Loucy (cell line): ENCODE results near the gene TMEM39A.

ENCODE experiments used
- H2AFZ ChIP-seq: fragments of 200-600 bp; sonication (generic); 2 replicates; pipeline ENCODE4 v1.6.0; 2016; ENCODE audit warnings: antibody characterized with exemption, mild to moderate bottlenecking, low read length, moderate library complexity
- H3F3A ChIP-seq: fragments of 200-600 bp; 2 replicates; pipeline ENCODE4 v1.6.0; 2016; ENCODE audit warnings: antibody characterized with exemption, low read depth, mild to moderate bottlenecking
- H3K27me3 ChIP-seq: fragments of 200-600 bp; sonication (generic); 2 replicates; pipeline ENCODE4 v1.6.1; 2014; ENCODE audit warnings: low read length, mild to moderate bottlenecking; ENCODE audit not compliant: insufficient read depth, poor library complexity, severe bottlenecking
- H3K36me3 ChIP-seq: fragments of 200-600 bp; sonication (generic); 2 replicates; pipeline ENCODE4 v1.6.1; 2016; ENCODE audit warnings: low read length; ENCODE audit not compliant: insufficient read depth
- H3K4me1 ChIP-seq: fragments of 200-600 bp; sonication (generic); 2 replicates; pipeline ENCODE4 v1.5.1; 2014; ENCODE audit warnings: low read length, mild to moderate bottlenecking; ENCODE audit not compliant: insufficient read depth, poor library complexity, severe bottlenecking
- H3K4me2 ChIP-seq: fragments of 200-600 bp; sonication (generic); 2 replicates; pipeline ENCODE4 v1.6.0; 2014; ENCODE audit warnings: antibody characterized with exemption, low read length, low read depth, mild to moderate bottlenecking; ENCODE audit not compliant: poor library complexity, severe bottlenecking
- H3K4me3 ChIP-seq: fragments of 200-600 bp; sonication (generic); 2 replicates; pipeline ENCODE4 v1.5.1; 2014; ENCODE audit warnings: low read length, mild to moderate bottlenecking, mixed read lengths; ENCODE audit not compliant: poor library complexity, severe bottlenecking
- H3K79me2 ChIP-seq: fragments of 200-600 bp; sonication (generic); 2 replicates; pipeline ENCODE4 v1.6.1; 2014; ENCODE audit warnings: low read length; ENCODE audit not compliant: insufficient read depth
- H3K9ac ChIP-seq: fragments of 200-600 bp; sonication (generic); 2 replicates; pipeline ENCODE4 v1.6.0; 2014; ENCODE audit warnings: mild to moderate bottlenecking, low read depth, low read length, moderate library complexity; ENCODE audit not compliant: poor library complexity, severe bottlenecking
- H3K9me2 ChIP-seq: fragments of 200-600 bp; sonication (generic); replicated peaks from 2 replicates; pipeline ENCODE4 v1.6.1; 2016; ENCODE audit warnings: low read depth, low read length, mixed read lengths
- H3K9me3 ChIP-seq: fragments of 200-600 bp; sonication (generic); 2 replicates; pipeline ENCODE4 v1.6.1; 2014; ENCODE audit warnings: mild to moderate bottlenecking, antibody characterized with exemption, low read length, low read depth; ENCODE audit not compliant: insufficient read depth
- H4K20me1 ChIP-seq: fragments of 200-600 bp; sonication (generic); 2 replicates; pipeline ENCODE4 v1.6.0; 2014; ENCODE audit warnings: antibody characterized with exemption, low read length, mild to moderate bottlenecking; ENCODE audit not compliant: insufficient read depth, poor library complexity, severe bottlenecking
- EZH2phosphoT487 ChIP-seq: fragments of 200-600 bp; IDR thresholded peaks from 2 replicates; pipeline ENCODE4 v1.6.1; 2018; ENCODE audit warnings: antibody characterized with exemption, mild to moderate bottlenecking, moderate library complexity, borderline replicate concordance
- TF ChIP-seq, protein P1 (sequence below): fragments of 200-600 bp; sonication (generic); conservative IDR thresholded peaks from 2 replicates; pipeline ENCODE4 v1.5.1; 2014; ENCODE audit warnings: mild to moderate bottlenecking, antibody characterized with exemption, low read length

The TMEM39A gene

DNA sequence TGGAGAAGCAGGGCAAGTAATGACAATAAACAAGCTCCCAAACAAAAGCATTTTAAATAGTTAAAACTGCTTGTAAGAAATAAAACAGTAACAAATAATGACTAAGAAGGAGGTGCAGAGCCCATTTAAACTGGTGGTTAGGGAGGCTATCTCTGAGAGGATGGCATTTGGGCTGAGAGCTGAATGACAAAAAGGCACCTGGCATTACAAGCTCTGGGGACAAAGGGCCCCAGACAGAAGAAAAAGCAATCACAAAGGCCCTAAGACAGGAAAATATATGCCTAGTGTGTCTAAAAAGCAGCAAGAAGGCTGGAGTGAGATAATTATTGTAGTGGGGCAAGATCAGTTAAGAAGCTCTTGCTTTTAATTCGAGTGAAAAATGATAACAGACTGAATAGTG, 9.6 kb downstream of the TMEM39A start:
- Histone ChIP-seq H4K20me1 (peaks cover 6% of the 10 kb centered on the region), H3K4me1 (peaks cover 8% of the 10 kb centered on the region), H3K4me3 (no peak overlapping the region), H3K36me3 (peaks cover 63% of the 10 kb centered on the region; the same call in 1 of the 2 replicates), H3K9me3 (no peaks in the 10 kb centered on the region), H2AFZ (no peak overlapping the region), H3K27me3 (no peaks in the 10 kb centered on the region), H3K4me2 (peak overlapping the region; percentile 22), H3F3A (no peaks in the 10 kb centered on the region), H3K79me2 (peaks cover 13% of the 10 kb centered on the region; the same call in 1 of the 2 replicates), H3K9me2 (no peaks in the 10 kb centered on the region), H3K9ac (no peak overlapping the region)
- TF ChIP-seq, protein P1, sequence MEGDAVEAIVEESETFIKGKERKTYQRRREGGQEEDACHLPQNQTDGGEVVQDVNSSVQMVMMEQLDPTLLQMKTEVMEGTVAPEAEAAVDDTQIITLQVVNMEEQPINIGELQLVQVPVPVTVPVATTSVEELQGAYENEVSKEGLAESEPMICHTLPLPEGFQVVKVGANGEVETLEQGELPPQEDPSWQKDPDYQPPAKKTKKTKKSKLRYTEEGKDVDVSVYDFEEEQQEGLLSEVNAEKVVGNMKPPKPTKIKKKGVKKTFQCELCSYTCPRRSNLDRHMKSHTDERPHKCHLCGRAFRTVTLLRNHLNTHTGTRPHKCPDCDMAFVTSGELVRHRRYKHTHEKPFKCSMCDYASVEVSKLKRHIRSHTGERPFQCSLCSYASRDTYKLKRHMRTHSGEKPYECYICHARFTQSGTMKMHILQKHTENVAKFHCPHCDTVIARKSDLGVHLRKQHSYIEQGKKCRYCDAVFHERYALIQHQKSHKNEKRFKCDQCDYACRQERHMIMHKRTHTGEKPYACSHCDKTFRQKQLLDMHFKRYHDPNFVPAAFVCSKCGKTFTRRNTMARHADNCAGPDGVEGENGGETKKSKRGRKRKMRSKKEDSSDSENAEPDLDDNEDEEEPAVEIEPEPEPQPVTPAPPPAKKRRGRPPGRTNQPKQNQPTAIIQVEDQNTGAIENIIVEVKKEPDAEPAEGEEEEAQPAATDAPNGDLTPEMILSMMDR = no peak
- no peak for TF ChIP-seq EZH2phosphoT487

DNA sequence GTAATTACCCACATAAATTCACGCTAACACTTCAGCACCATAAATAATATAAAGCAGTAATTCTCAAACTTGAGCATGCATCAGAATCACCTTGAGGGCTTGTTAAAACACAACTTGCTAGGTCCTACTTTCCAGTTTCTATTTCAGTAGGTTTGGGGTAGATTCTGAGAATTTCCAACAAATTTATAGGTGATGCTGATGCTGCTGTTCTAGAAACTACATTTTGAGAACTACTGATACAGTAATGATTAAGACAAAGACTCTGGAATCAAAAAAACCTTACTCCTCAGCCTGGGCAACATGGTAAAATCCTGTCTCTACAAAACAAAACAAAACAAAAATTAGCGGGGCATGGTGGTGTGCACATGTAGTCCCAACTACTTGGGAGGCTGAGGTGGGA, 18.8 kb downstream of the TMEM39A start:
- no peaks in the 10 kb centered on the region for H4K20me1 ChIP-seq
- no peaks in the 10 kb centered on the region for H3F3A ChIP-seq
- no peak for TF ChIP-seq EZH2phosphoT487
- TF ChIP-seq, protein P1 = no peak
- H3K9ac ChIP-seq = no peak overlapping the region
- no peaks in the 10 kb centered on the region for H3K79me2 ChIP-seq
- H2AFZ ChIP-seq = no peak overlapping the region
- no peaks in the 10 kb centered on the region for H3K9me2 ChIP-seq
- H3K36me3 ChIP-seq = peaks cover 52% of the 10 kb centered on the region; the same call in 1 of the 2 replicates
- no peaks in the 10 kb centered on the region for H3K4me1 ChIP-seq
- H3K4me3 ChIP-seq = no peak overlapping the region
- no peak overlapping the region for H3K4me2 ChIP-seq
- no peaks in the 10 kb centered on the region for H3K27me3 ChIP-seq
- H3K9me3 ChIP-seq = no peaks in the 10 kb centered on the region

DNA sequence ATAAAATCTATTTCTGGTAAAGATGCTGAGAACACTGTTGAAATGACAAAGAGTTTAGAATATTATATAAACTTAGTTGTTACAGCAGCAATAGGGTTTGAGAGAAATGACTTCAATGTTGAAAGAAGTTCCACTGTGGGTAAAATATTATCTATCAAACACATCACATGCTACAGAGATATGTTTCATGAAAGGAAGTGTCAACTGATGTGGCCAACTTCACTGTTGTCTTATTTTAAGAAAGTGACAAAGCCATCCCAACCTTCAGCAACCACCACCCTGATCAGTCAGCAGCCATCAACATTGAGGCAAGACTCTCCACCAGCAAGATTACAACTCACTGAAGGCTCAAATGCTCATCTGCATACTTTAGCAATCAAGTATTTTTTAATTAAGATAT, 20.2 kb downstream of the TMEM39A start:
- Histone ChIP-seq H3K4me1 (no peaks in the 10 kb centered on the region), H3K36me3 (peaks cover 45% of the 10 kb centered on the region; the same call in 1 of the 2 replicates), H3K27me3 (no peaks in the 10 kb centered on the region), H4K20me1 (no peaks in the 10 kb centered on the region), H3F3A (no peaks in the 10 kb centered on the region), H3K9me2 (no peaks in the 10 kb centered on the region), H3K79me2 (no peaks in the 10 kb centered on the region), H3K4me2 (no peak overlapping the region), H3K9ac (no peak overlapping the region), H3K4me3 (no peak overlapping the region), H2AFZ (no peak overlapping the region), H3K9me3 (no peaks in the 10 kb centered on the region)
- TF ChIP-seq, protein P1 = no peak
- TF ChIP-seq EZH2phosphoT487 = no peak
